MM.1S (cell line): ENCODE results near the gene HSPB9.

Source experiments
- DNase-seq: peaks from one replicate; pipeline ENCODE4 v3.0.0-alpha.2; 2015
- H2AFZ ChIP-seq: fragments of 300-600 bp; sonication (generic); 2 replicates; pipeline ENCODE4 v1.6.0; 2016; ENCODE audit warnings: antibody characterized with exemption, low read length
- H3F3A ChIP-seq: fragments of 300-600 bp; sonication (generic); 2 replicates; pipeline ENCODE4 v1.6.1; 2016; ENCODE audit warnings: mild to moderate bottlenecking, antibody characterized with exemption, low read length, moderate library complexity, mixed read lengths; ENCODE audit not compliant: insufficient read depth
- H3K27ac ChIP-seq: fragments of 300-600 bp; sonication (generic); 2 replicates; pipeline ENCODE4 v1.5.1; 2016; ENCODE audit warnings: mild to moderate bottlenecking, low read length
- H3K27me3 ChIP-seq: fragments of 300-600 bp; sonication (generic); replicated peaks from 2 replicates; pipeline ENCODE4 v1.6.0; 2016; ENCODE audit warnings: low read length; ENCODE audit not compliant: insufficient read depth
- H3K36me3 ChIP-seq: fragments of 300-600 bp; sonication (generic); replicated peaks from 2 replicates; pipeline ENCODE4 v1.6.1; 2016; ENCODE audit warnings: mild to moderate bottlenecking, low read length, mixed read lengths; ENCODE audit not compliant: insufficient read depth
- H3K4me1 ChIP-seq: fragments of 300-600 bp; sonication (generic); 2 replicates; pipeline ENCODE4 v1.6.1; 2016; ENCODE audit warnings: low read length, mixed read lengths
- H3K4me2 ChIP-seq: fragments of 300-600 bp; sonication (generic); 2 replicates; pipeline ENCODE4 v1.6.0; 2016; ENCODE audit warnings: low read depth, low read length
- H3K4me3 ChIP-seq: fragments of 300-600 bp; sonication (generic); 2 replicates; pipeline ENCODE4 v1.5.1; 2016; ENCODE audit warnings: low read length, mixed read lengths
- H3K79me2 ChIP-seq: fragments of 300-600 bp; sonication (generic); 2 replicates; pipeline ENCODE4 v1.6.1; 2016; ENCODE audit warnings: mixed run types, low read length, mixed read lengths
- H3K9ac ChIP-seq: fragments of 300-600 bp; sonication (generic); 2 replicates; pipeline ENCODE4 v1.6.1; 2016; ENCODE audit warnings: low read length, mixed read lengths
- H3K9me2 ChIP-seq: fragments of 300-600 bp; sonication (generic); replicated peaks from 2 replicates; pipeline ENCODE4 v1.6.1; 2016; ENCODE audit warnings: mild to moderate bottlenecking, low read length, mixed read lengths; ENCODE audit not compliant: insufficient read depth
- H3K9me3 ChIP-seq: fragments of 300-600 bp; sonication (generic); replicated peaks from 2 replicates; pipeline ENCODE4 v1.6.1; 2016; ENCODE audit warnings: mild to moderate bottlenecking, low read length, mixed read lengths; ENCODE audit not compliant: insufficient read depth
- H4K20me1 ChIP-seq: fragments of 300-600 bp; sonication (generic); 2 replicates; pipeline ENCODE4 v1.6.1; 2016; ENCODE audit warnings: mild to moderate bottlenecking, low read length, moderate library complexity, mixed read lengths; ENCODE audit not compliant: insufficient read depth
- EZH2 ChIP-seq: fragments of 300-600 bp; sonication (generic); optimal IDR thresholded peaks from 2 replicates; pipeline ENCODE3; 2017; ENCODE audit warnings: low read depth, mild to moderate bottlenecking, antibody characterized with exemption, low read length, mixed read lengths
- EZH2phosphoT487 ChIP-seq: fragments of 300-600 bp; sonication (generic); IDR thresholded peaks from 2 replicates; pipeline ENCODE4 v1.6.1; 2018; ENCODE audit warnings: antibody characterized with exemption, low read length
- TF ChIP-seq, protein P1 (sequence below): fragments of 300-600 bp; sonication (generic); IDR thresholded peaks from 2 replicates; pipeline ENCODE4 v1.5.1; 2016; ENCODE audit warnings: antibody characterized with exemption, low read length, mixed read lengths

HSPB9 gene

DNA sequence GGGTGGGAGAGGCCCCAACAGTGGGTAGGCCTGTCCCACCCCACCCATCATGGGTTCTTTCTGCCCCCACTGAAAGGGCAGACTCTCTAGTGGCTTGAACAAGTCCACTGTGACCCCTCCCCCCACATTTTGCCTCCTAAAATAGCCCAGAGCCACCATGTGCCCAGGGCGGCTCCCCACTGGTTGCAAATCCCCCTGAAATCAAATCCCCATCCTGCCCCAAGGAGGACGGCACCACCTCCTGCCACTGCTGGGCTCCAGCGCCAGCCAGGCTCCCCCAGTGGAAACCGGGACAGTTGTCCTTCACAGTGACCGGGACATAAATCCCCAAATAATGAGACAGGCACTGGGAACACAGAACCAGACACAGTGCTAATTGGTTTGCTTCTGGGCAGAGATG is 44.8 kb upstream of the HSPB9 start:
- Histone ChIP-seq H3K36me3 (no peaks in the 10 kb centered on the region), H3K9ac (no peak overlapping the region), H3K4me3 (no peak overlapping the region), H3K9me2 (no peaks in the 10 kb centered on the region), H2AFZ (no peak overlapping the region), H3F3A (no peaks in the 10 kb centered on the region), H4K20me1 (no peaks in the 10 kb centered on the region), H3K27me3 (peaks cover under 1% of the 10 kb centered on the region), H3K27ac (no peak overlapping the region), H3K4me2 (no peak overlapping the region), H3K4me1 (no peaks in the 10 kb centered on the region), H3K79me2 (no peaks in the 10 kb centered on the region), H3K9me3 (no peaks in the 10 kb centered on the region)
- TF ChIP-seq, protein P1, sequence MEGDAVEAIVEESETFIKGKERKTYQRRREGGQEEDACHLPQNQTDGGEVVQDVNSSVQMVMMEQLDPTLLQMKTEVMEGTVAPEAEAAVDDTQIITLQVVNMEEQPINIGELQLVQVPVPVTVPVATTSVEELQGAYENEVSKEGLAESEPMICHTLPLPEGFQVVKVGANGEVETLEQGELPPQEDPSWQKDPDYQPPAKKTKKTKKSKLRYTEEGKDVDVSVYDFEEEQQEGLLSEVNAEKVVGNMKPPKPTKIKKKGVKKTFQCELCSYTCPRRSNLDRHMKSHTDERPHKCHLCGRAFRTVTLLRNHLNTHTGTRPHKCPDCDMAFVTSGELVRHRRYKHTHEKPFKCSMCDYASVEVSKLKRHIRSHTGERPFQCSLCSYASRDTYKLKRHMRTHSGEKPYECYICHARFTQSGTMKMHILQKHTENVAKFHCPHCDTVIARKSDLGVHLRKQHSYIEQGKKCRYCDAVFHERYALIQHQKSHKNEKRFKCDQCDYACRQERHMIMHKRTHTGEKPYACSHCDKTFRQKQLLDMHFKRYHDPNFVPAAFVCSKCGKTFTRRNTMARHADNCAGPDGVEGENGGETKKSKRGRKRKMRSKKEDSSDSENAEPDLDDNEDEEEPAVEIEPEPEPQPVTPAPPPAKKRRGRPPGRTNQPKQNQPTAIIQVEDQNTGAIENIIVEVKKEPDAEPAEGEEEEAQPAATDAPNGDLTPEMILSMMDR = no peak
- TF ChIP-seq EZH2phosphoT487 (no peak), EZH2 (no peak)
- no peak for DNase-seq

DNA sequence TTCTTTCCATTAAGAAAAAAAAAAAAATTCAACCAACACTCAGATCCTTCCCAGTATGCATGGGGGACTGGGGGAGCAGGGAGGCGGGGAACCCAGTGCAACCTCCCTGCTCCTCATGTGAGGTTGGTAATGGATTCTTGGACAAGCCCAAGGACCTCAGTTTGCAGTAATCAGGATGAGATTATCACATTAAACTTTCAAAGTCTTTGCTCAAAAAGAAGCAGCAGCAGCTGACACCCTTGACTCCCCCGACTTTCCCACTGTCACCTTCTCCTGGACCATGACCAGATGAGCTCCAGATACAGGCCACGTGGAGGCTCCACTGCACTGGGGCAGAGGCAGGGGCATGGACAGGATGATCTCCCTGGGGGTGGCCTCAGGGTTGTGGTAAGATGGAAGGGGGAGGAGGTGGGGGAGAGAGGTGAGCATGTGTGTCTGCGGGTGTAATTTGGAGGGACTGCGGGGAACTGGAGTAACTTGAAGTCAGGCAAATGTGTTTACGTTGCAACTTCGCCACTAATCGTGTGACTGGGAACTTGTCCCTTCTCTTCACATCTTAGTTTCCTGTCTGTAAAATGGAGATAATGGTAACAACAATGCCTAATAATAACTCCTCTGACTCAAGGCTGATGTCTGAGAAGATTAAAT is 44.1 kb upstream of the HSPB9 start:
- Histone ChIP-seq H2AFZ (no peak overlapping the region), H4K20me1 (no peaks in the 10 kb centered on the region), H3K27ac (no peak overlapping the region), H3K4me2 (no peak overlapping the region), H3F3A (no peaks in the 10 kb centered on the region), H3K9ac (no peak overlapping the region), H3K27me3 (no peaks in the 10 kb centered on the region), H3K9me3 (no peaks in the 10 kb centered on the region), H3K9me2 (no peaks in the 10 kb centered on the region), H3K4me1 (no peaks in the 10 kb centered on the region), H3K79me2 (no peaks in the 10 kb centered on the region), H3K36me3 (no peaks in the 10 kb centered on the region), H3K4me3 (no peak overlapping the region)
- TF ChIP-seq EZH2 (no peak), EZH2phosphoT487 (no peak)
- TF ChIP-seq, protein P1 = no peak
- no peak for DNase-seq

DNA sequence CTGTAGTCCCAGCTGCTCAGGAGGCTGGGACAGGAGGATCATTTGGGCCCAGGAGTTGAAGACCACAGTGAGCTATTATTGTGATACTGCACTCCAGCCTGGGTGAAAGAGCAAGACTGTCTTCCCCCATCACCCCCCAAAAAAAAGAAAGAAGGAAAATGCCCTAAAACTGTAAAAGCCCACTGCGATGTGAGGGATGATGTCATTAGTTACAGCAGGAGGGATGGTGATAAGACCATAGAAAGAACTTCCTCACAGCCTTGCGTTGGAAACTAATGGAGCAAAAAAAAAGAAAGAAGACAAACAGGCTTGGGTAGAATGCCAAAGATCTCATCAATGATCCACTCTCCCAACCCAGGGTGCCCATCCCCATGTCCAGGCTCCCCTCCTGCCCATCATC is 43.1 kb upstream of the HSPB9 start:
- Histone ChIP-seq H2AFZ (no peak overlapping the region), H3K9me3 (no peaks in the 10 kb centered on the region), H3K4me1 (no peaks in the 10 kb centered on the region), H3K36me3 (no peaks in the 10 kb centered on the region), H3K4me2 (no peak overlapping the region), H3K27me3 (no peaks in the 10 kb centered on the region), H3K27ac (no peak overlapping the region), H3K9me2 (no peaks in the 10 kb centered on the region), H3K79me2 (no peaks in the 10 kb centered on the region), H3K4me3 (no peak overlapping the region), H4K20me1 (no peaks in the 10 kb centered on the region), H3K9ac (no peak overlapping the region), H3F3A (no peaks in the 10 kb centered on the region)
- DNase-seq = no peak
- no peak for TF ChIP-seq EZH2phosphoT487
- TF ChIP-seq, protein P1 = no peak
- no peak for TF ChIP-seq EZH2
